Colonic mucosa (tissue), 4 donors: ENCODE results near the gene THRB. TPM values are rescaled to one million over a fixed set of nuclear protein-coding genes. Genes with fewer than 3 reads are reported as not detected.
A peak's percentile ranks its signal among the peaks of the same experiment; 100 is the strongest.

Source experiments
- DNase-seq: peaks from one replicate; pipeline ENCODE4 v3.0.0-alpha.2; 2020
- H3K27ac ChIP-seq: fragments of 200-600 bp; one replicate; pipeline ENCODE4 v1.8.0; 2021
- H3K27me3 ChIP-seq: fragments of 200-600 bp; one replicate; pipeline ENCODE4 v1.8.0; 2021
- H3K36me3 ChIP-seq: fragments of 200-600 bp; one replicate; pipeline ENCODE4 v1.8.0; 2021
- H3K4me1 ChIP-seq: fragments of 200-600 bp; one replicate; pipeline ENCODE4 v1.8.0; 2021; ENCODE audit warnings: mild to moderate bottlenecking
- H3K4me3 ChIP-seq: fragments of 200-600 bp; one replicate; pipeline ENCODE4 v1.8.0; 2021
- H3K9ac ChIP-seq, 2 donors: one replicate each; pipeline ENCODE4 v1.7.0; 2013; ENCODE audit warnings: control low read depth in 2 of 2, low read depth in 2 of 2, low read length in 2 of 2
- H3K9me3 ChIP-seq: fragments of 200-600 bp; one replicate; pipeline ENCODE4 v1.8.0; 2021
- intact Hi-C: fragments of 100-400 bp; cut with DNase I; formaldehyde crosslinking; loops from one replicate; pipeline ENCODE4 v1.14.1; 2022
- total RNA-seq, 2 donors: library from RNA; stranded (reverse); fragmentation: NEBNext Ultra II Directional in 1 of 2; extraction: Animal tissue kit (Norgen Biotek cat#: 25700) in 1 of 2; gene quantifications; one replicate each; pipeline ENCODE4 v1.2.1, GENCODE V29; 2021
- TF ChIP-seq, protein P1 (sequence below): fragments of 200-600 bp; IDR thresholded peaks from one replicate; pipeline ENCODE4 v1.8.0; 2022; ENCODE audit warnings: antibody characterized with exemption, mild to moderate bottlenecking
- donor health status: healthy.
- donor health status: DM: no; HTN: no; CAD: no.
- donor health status: DM: no; HTN: no; CAD: no.

THRB gene
- total RNA-seq, 2 donors from 2014 or later = 23.3 to 27.6 TPM

DNA sequence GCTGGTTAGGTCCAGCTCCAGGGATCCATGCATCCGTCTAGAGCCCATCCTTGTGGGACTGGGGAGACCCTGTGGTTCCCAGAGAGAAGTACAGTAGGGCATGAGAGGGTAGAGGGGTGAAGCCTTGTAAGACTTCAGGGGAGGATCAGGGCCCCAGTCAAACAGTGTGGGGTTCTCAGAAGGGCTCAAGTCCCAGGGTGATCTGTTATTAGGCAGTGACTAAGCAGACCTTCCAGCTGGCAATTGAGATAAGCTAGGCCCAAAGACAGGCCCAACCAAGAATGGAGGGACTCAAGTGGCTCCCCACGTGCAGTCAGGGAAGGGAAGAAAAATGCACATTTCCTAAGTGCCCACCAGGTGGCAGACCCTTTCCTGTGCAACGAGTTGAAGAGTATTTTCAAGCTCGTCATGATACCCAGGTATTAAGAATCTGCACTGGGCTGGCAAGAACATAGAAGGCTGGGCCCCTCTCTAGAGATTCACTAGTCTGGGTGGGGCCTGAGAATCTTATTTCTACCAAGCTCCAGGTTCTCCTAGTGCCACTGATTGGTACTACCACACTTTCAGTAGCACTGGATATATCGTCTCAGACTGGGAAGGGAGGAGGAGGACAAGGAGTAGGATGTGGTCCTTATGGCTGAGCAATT is 308.8 kb downstream of the THRB start:
- peak; percentile 26 for DNase-seq
- no peak overlapping the region for H3K27ac ChIP-seq

DNA sequence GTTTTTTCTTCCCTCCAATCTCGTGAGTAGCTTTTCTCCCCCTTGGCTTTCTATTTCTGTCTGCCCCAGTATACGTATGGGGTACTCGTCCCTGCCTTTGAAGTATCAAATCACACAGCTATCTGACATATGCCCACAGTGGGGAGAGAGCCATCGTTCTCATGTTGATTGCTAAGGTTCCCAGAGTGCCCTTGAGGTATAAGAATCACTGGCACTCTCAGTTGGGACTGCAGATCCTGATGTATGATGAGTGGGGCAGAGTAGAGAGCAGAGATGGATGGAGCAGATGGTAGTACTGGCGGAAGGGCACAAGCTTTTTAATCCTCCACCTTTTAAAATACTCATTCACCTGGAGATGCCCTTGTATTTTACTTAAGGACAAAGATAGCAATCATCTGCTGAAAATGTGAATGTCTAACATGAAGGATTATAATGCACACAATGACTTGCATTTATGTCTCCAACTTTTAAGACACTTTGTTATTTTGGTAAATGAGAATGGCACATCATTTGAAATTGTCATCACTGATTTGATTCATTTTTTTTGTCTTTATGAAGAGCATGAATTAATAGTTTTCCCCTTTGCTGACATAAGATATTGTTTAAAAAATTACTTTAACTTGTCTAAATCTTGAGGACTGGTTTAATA is 310.0 kb downstream of the THRB start:
- Histone ChIP-seq H3K27me3 (no peaks in the 10 kb centered on the region), H3K9me3 (no peaks in the 10 kb centered on the region), H3K4me1 (no peaks in the 10 kb centered on the region), H3K36me3 (no peaks in the 10 kb centered on the region), H3K4me3 (no peak overlapping the region), H3K27ac (no peak overlapping the region), H3K9ac (no peak overlapping the region)
- no peak for DNase-seq
- TF ChIP-seq, protein P1, sequence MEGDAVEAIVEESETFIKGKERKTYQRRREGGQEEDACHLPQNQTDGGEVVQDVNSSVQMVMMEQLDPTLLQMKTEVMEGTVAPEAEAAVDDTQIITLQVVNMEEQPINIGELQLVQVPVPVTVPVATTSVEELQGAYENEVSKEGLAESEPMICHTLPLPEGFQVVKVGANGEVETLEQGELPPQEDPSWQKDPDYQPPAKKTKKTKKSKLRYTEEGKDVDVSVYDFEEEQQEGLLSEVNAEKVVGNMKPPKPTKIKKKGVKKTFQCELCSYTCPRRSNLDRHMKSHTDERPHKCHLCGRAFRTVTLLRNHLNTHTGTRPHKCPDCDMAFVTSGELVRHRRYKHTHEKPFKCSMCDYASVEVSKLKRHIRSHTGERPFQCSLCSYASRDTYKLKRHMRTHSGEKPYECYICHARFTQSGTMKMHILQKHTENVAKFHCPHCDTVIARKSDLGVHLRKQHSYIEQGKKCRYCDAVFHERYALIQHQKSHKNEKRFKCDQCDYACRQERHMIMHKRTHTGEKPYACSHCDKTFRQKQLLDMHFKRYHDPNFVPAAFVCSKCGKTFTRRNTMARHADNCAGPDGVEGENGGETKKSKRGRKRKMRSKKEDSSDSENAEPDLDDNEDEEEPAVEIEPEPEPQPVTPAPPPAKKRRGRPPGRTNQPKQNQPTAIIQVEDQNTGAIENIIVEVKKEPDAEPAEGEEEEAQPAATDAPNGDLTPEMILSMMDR = no peak
- intact Hi-C loops = no loop called here

More for the DNA sequence above, 308.8 kb downstream of the THRB start:
- Histone ChIP-seq H3K4me1 (no peaks in the 10 kb centered on the region), H3K9me3 (no peaks in the 10 kb centered on the region), H3K9ac (no peak overlapping the region), H3K36me3 (no peaks in the 10 kb centered on the region), H3K27me3 (no peaks in the 10 kb centered on the region), H3K4me3 (no peak overlapping the region)
- intact Hi-C loops = no loop called here
- TF ChIP-seq, protein P1 = peak; percentile 39

DNA sequence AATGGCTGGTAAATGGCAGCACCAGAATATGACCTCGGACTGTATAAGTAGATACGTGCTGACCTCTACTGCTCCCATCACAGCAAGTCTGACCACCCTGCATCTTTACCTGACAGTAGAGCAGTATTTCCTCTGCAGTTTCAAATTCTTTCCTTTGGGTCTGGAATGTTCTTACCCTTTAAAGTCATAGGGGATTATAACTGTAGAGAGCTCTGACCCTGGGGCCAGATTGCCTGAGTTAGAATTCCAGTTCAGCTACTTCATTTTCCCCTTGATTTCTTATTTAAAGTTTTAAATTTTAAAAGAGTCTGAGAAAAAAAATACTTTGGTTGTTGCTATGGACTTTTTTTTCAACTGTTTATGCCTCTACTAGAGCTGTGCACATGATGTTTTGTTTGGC is 311.9 kb downstream of the THRB start:
- Histone ChIP-seq H3K9ac (no peak overlapping the region), H3K9me3 (no peaks in the 10 kb centered on the region), H3K27ac (no peak overlapping the region), H3K4me3 (no peak overlapping the region), H3K4me1 (no peaks in the 10 kb centered on the region), H3K27me3 (no peaks in the 10 kb centered on the region), H3K36me3 (no peaks in the 10 kb centered on the region)
- intact Hi-C loops = no loop called here
- TF ChIP-seq, protein P1 = no peak
- DNase-seq = no peak

DNA sequence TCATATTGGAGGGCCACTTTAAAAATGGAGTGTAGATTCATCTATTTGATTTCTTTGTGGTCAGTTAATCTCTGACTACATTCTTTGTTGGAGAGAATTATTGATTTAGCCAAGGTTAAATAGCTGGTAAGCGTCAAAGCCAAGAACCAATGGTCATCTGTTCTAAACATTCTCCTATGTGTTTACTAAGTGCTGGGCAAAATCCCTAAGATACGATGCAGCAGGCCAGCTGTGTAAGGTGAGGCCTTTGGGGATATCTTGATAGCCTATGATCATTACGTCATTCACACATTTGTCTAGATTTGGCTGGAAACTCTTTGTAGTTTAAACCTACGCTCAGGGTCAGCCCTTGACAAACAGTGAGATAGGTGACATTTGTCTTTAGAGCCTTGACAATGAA is 313.4 kb downstream of the THRB start:
- H3K9me3 ChIP-seq = no peaks in the 10 kb centered on the region
- DNase-seq = no peak
- no peak overlapping the region for H3K27ac ChIP-seq
- no peaks in the 10 kb centered on the region for H3K36me3 ChIP-seq
- no peaks in the 10 kb centered on the region for H3K27me3 ChIP-seq
- TF ChIP-seq, protein P1 = no peak
- H3K4me3 ChIP-seq = no peak overlapping the region
- no peaks in the 10 kb centered on the region for H3K4me1 ChIP-seq
- intact Hi-C loops = no loop called here
- H3K9ac ChIP-seq = no peak overlapping the region

DNA sequence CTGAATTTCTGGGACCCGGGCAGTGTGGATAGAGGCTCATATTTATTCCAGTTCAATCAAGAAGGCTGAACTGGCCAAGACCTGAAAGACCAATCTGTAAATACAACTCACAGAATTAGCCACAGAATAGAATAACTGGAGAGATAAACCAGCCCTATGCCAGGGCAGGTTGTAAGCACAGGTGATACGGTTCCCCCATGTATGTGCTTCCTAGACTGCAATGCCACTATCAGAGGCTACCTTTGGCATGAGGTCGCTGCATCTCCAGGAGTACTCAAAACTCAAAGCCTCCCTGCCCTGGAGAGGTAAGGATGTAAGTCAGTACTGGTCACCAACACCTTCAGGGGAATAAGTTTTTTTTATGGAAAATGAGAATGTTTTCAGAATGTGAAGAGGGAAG is 314.0 kb downstream of the THRB start:
- no peak overlapping the region for H3K27ac ChIP-seq
- no peaks in the 10 kb centered on the region for H3K4me1 ChIP-seq
- intact Hi-C loops = no loop called here
- no peak overlapping the region for H3K9ac ChIP-seq
- no peak for DNase-seq
- H3K4me3 ChIP-seq = no peak overlapping the region
- TF ChIP-seq, protein P1 = no peak
- H3K27me3 ChIP-seq = no peaks in the 10 kb centered on the region
- H3K36me3 ChIP-seq = no peaks in the 10 kb centered on the region
- H3K9me3 ChIP-seq = no peaks in the 10 kb centered on the region
